Spleen (tissue), 11 donors: ENCODE data around the gene ACOT12. TPM values are rescaled to one million over a fixed set of nuclear protein-coding genes. Genes with fewer than 3 reads are reported as not detected.
A peak's percentile ranks its signal among the peaks of the same experiment; 100 is the strongest.

Source experiments
- DNase-seq: peaks from one replicate; pipeline ENCODE4 v3.0.0-alpha.2; 2020
- H3K27ac ChIP-seq, 8 donors: fragments of 200-600 bp; sonication (generic) in 7 of 8; 1 replicate in 4 of 8; 2 replicates in 4 of 8; pipeline versions ENCODE4 v1.5.0 to v1.8.0; 2016 to 2021; ENCODE audit warnings: inconsistent platforms in 4 of 8, mild to moderate bottlenecking in 4 of 8, moderate library complexity in 1 of 8
- H3K27me3 ChIP-seq, 7 donors: fragments of 200-600 bp; sonication (generic) in 6 of 7; replicated peaks in 1 of 7; 1 replicate in 4 of 7; 2 replicates in 3 of 7; pipeline versions ENCODE4 v1.5.0 to v1.8.0; 2016 to 2021; ENCODE audit warnings: inconsistent platforms in 3 of 7, mild to moderate bottlenecking in 1 of 7
- H3K36me3 ChIP-seq, 6 donors: fragments of 200-600 bp; sonication (generic) in 5 of 6; 1 replicate in 4 of 6; 2 replicates in 2 of 6; pipeline versions ENCODE4 v1.5.0 to v1.8.0; 2016 to 2021; ENCODE audit warnings: inconsistent platforms in 2 of 6
- H3K4me1 ChIP-seq, 6 donors: fragments of 200-600 bp; sonication (generic) in 5 of 6; 1 replicate in 3 of 6; 2 replicates in 3 of 6; pipeline versions ENCODE4 v1.5.0 to v1.8.0; 2016 to 2021; ENCODE audit warnings: inconsistent platforms in 3 of 6
- H3K4me3 ChIP-seq, 8 donors: fragments of 200-600 bp; sonication (generic) in 7 of 8; 1 replicate in 4 of 8; 2 replicates in 4 of 8; pipeline versions ENCODE4 v1.5.0 to v1.8.0; 2016 to 2021; ENCODE audit warnings: inconsistent platforms in 4 of 8, mild to moderate bottlenecking in 4 of 8, moderate library complexity in 2 of 8
- H3K9me3 ChIP-seq, 8 donors: fragments of 200-600 bp; sonication (generic) in 7 of 8; 1 replicate in 4 of 8; 2 replicates in 4 of 8; pipeline versions ENCODE4 v1.5.0 to v1.8.0; 2016 to 2021; ENCODE audit warnings: inconsistent platforms in 4 of 8
- POLR2A ChIP-seq, 3 donors: fragments of 450-650 bp; IDR thresholded peaks; one replicate each; pipeline ENCODE4 v1.5.1; 2017; ENCODE audit warnings: antibody characterized with exemption in 3 of 3, mild to moderate bottlenecking in 1 of 3
- POLR2AphosphoS5 ChIP-seq, 3 donors: sonication (generic); formaldehyde crosslinking; IDR thresholded peaks; one replicate each; pipeline ENCODE4 v1.5.1; 2017; ENCODE audit warnings: antibody characterized with exemption in 3 of 3
- WGBS, 5 donors: extraction: QIAGEN DNeasy Blood & Tissue Kit in 3 of 5; methylation state at CpG; one replicate each; pipeline versions ENCODE4 v1.1.5 to v1.1.7; 2013 to 2018; 5-methylcytosine and 5-hydroxymethylcytosine counted together
- intact Hi-C: fragments of 100-400 bp; cut with DNase I; formaldehyde crosslinking; loops from one replicate; pipeline ENCODE4 v1.15.0; 2023; ENCODE audit warnings: low total_unique reads
- polyA plus RNA-seq, 3 donors: library from polyadenylated mRNA; stranded (reverse); fragments of 200-250 nt; gene quantifications; one replicate each; pipeline ENCODE4 v1.2.1, GENCODE V29; 2013
- total RNA-seq, 7 donors: library from RNA; depleted of rRNA in 3 of 7; stranded (reverse); fragments of >200 nt in 3 of 7; fragmentation: NEBNext Ultra II Directional in 4 of 7; extraction: Animal tissue kit (Norgen Biotek cat#: 25700) in 4 of 7; gene quantifications; one replicate each; pipeline versions ENCODE4 v1.1.0 to v1.2.1, GENCODE V29; 2016 to 2021
- TF ChIP-seq, protein P1 (sequence below), 11 experiments: fragments of 200-600 bp in 7 of 11; fragments of 450-650 bp in 4 of 11; sonication (generic) in 4 of 11; IDR thresholded peaks in 8 of 11; conservative IDR thresholded peaks in 3 of 11; 1 replicate in 7 of 11; 2 replicates in 4 of 11; pipeline versions ENCODE4 v1.4.0 to v1.8.0; 2016 to 2021; ENCODE audit warnings: antibody characterized with exemption in 11 of 11, inconsistent platforms in 4 of 11, mild to moderate bottlenecking in 1 of 11
- donor health status: healthy with polysubstance abuse.
- donor health status: DM: no; HTN: no; CAD: no; lungs with moderate emphysema.
- donor health status: DM: no; HTN: no; CAD: no.
- donor health status: Bipolar disorder and iron deficiency.
- donor health status: healthy.
- donor health status: DM: no; HTN: no; CAD: no.
- donor health status: DM: yes; HTN: yes; CAD: no.

ACOT12 gene
- total and polyA plus RNA-seq, 10 donors = 0.03 TPM; not detected in 9

DNA sequence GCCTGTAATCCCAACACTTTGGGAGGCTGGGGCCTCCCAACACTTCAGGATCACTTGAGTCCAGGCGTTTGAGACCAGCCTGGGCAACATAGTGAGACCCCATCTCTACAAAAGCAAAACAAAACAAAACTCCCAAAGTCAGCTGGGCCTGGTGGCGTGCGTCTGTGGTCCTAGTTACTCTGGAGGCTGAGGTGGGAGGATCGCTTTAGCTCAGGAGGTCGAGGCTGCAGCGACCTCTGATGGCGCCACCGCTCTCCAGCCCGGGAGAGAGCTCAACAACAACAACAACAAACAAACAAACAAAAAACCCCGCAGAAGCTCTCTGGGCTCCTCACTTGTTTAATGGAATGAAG, 528 bp downstream of the ACOT12 start:
- no peak overlapping the region for H3K27ac ChIP-seq
- H3K9me3 ChIP-seq = peaks cover 0 to 6% (median 1%) of the 10 kb centered on the region in 8 donors
- intact Hi-C loops = no loop called here
- 19 to 34% (median 25%) methylated on average over 10 of the region's 10 CpGs for WGBS, 5 donors
- peaks cover 0 to 15% (median 11%) of the 10 kb centered on the region in 6 donors for H3K4me1 ChIP-seq
- TF ChIP-seq POLR2A (IDR thresholded peaks at IDR 0.05) (no peak), POLR2AphosphoS5 (IDR thresholded peaks at IDR 0.05) (no peak)
- TF ChIP-seq, protein P1, sequence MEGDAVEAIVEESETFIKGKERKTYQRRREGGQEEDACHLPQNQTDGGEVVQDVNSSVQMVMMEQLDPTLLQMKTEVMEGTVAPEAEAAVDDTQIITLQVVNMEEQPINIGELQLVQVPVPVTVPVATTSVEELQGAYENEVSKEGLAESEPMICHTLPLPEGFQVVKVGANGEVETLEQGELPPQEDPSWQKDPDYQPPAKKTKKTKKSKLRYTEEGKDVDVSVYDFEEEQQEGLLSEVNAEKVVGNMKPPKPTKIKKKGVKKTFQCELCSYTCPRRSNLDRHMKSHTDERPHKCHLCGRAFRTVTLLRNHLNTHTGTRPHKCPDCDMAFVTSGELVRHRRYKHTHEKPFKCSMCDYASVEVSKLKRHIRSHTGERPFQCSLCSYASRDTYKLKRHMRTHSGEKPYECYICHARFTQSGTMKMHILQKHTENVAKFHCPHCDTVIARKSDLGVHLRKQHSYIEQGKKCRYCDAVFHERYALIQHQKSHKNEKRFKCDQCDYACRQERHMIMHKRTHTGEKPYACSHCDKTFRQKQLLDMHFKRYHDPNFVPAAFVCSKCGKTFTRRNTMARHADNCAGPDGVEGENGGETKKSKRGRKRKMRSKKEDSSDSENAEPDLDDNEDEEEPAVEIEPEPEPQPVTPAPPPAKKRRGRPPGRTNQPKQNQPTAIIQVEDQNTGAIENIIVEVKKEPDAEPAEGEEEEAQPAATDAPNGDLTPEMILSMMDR (IDR thresholded peaks at IDR 0.05 in 8 of 11, conservative IDR thresholded peaks at IDR 0.05 in 3 of 11) = no peak
- no peak for DNase-seq
- H3K27me3 ChIP-seq = peaks cover 0 to 82% (median 35%) of the 10 kb centered on the region in 7 donors
- no peaks in the 10 kb centered on the region for H3K36me3 ChIP-seq
- peak overlapping the region; percentile 7 to 63 (median 30) for H3K4me3 ChIP-seq

DNA sequence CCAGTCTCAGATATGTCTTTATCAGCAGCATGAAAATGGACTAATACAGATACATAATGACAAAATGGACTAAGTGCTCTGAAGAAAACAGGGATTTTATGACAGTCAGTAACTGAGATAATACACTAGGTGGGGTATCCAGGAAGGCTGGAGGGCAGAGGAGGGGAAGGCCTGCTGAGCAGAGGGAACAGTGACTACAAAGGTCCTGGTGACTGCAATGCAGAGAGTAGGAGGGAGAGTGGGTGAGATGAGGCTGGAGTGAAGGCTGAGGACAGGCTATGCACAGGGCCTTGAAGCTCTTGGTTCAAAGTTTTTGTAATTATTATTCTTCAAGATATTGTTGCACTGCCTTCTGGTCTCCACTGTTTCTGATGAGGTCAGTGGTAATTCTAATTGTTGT, 4.9 kb downstream of the ACOT12 start:
- DNase-seq = no peak
- Histone ChIP-seq H3K36me3 (no peaks in the 10 kb centered on the region), H3K9me3 (no peaks in the 10 kb centered on the region), H3K27me3 (peaks cover 0 to 48% (median 22%) of the 10 kb centered on the region in 7 donors), H3K27ac (no peak overlapping the region), H3K4me1 (peaks cover 0 to 8% (median 7%) of the 10 kb centered on the region in 6 donors), H3K4me3 (no peak overlapping the region)
- TF ChIP-seq POLR2AphosphoS5 (IDR thresholded peaks at IDR 0.05) (no peak), POLR2A (IDR thresholded peaks at IDR 0.05) (no peak)
- TF ChIP-seq, protein P1 (IDR thresholded peaks at IDR 0.05 in 8 of 11, conservative IDR thresholded peaks at IDR 0.05 in 3 of 11) = no peak
- intact Hi-C loops = no loop called here

- Histone ChIP-seq H3K27ac (no peak overlapping the region), H3K27me3 (peaks cover 0 to 40% (median 13%) of the 10 kb centered on the region in 7 donors), H3K4me3 (no peak overlapping the region), H3K4me1 (no peaks in the 10 kb centered on the region), H3K9me3 (no peaks in the 10 kb centered on the region), H3K36me3 (no peaks in the 10 kb centered on the region)
- intact Hi-C loops = no loop called here
- DNase-seq = no peak
- WGBS, 5 donors = 81 to 92% (median 86%) methylated on average over 4 of the region's 4 CpGs
- TF ChIP-seq POLR2A (IDR thresholded peaks at IDR 0.05) (no peak), POLR2AphosphoS5 (IDR thresholded peaks at IDR 0.05) (no peak)
- TF ChIP-seq, protein P1 (IDR thresholded peaks at IDR 0.05 in 8 of 11, conservative IDR thresholded peaks at IDR 0.05 in 3 of 11) = no peak
Measured at GRCh38 chr5:81388169-81388568, 5.8 kb downstream of the ACOT12 start.

- intact Hi-C loops = no loop called here
- H3K27ac ChIP-seq = no peak overlapping the region
- no peaks in the 10 kb centered on the region for H3K9me3 ChIP-seq
- H3K36me3 ChIP-seq = no peaks in the 10 kb centered on the region
- H3K4me3 ChIP-seq = no peak overlapping the region
- no peak for TF ChIP-seq POLR2AphosphoS5 (IDR thresholded peaks at IDR 0.05)
- TF ChIP-seq POLR2A (IDR thresholded peaks at IDR 0.05) = no peak
- TF ChIP-seq, protein P1 (IDR thresholded peaks at IDR 0.05 in 8 of 11, conservative IDR thresholded peaks at IDR 0.05 in 3 of 11) = no peak
- DNase-seq = no peak
- 87 to 97% (median 92%) methylated on average over 2 of the region's 2 CpGs for WGBS, 5 donors
- peaks cover 0 to 5% (median 0%) of the 10 kb centered on the region in 7 donors for H3K27me3 ChIP-seq
- no peaks in the 10 kb centered on the region for H3K4me1 ChIP-seq
Measured at GRCh38 chr5:81383867-81384266, 10.1 kb downstream of the ACOT12 start.
